GM19372 (cell line): ENCODE results near the gene CYREN.
"Not testable (repeated sequence)": the region's sequence is repeated elsewhere in the genome, so short reads cannot be mapped to it uniquely, and the experiment has no call there.

Experiments
- ATAC-seq: cut with Tn5 transposase; IDR thresholded peaks from one replicate; pipeline ENCODE4 v1.9.1; 2021; ENCODE audit warnings: mild to moderate bottlenecking, low read depth, moderate library complexity; ENCODE audit not compliant: unreplicated experiment

Gene CYREN

GRCh38 chr7:135170274-135170997, at the start of gene CYREN:
Gene CYREN, minus strand, starts transcription at chr7:135170707. Its CDS starts 1,785 bp downstream, at chr7:135168922.
- ATAC-seq: peak; percentile 70

GRCh38 chr7:135217645-135218509, 47.4 kb upstream of the CYREN start:
- no peak for ATAC-seq

GRCh38 chr7:135215698-135216097, 45.2 kb upstream of the CYREN start:
- ATAC-seq: no peak

GRCh38 chr7:135215180-135215579, 44.7 kb upstream of the CYREN start:
- ATAC-seq: no peak

GRCh38 chr7:135213831-135214230, 43.3 kb upstream of the CYREN start:
- no peak for ATAC-seq

- not testable (repeated sequence) for ATAC-seq
These were observed 41.6 kb upstream of the CYREN start for GRCh38 chr7:135211946-135212685.

GRCh38 chr7:135211179-135211945, 40.9 kb upstream of the CYREN start, which contains the start of gene WDR91:
Gene WDR91, minus strand, starts transcription at chr7:135211526. Its CDS starts 24 bp downstream, at chr7:135211502.
- ATAC-seq: peak; percentile 77

GRCh38 chr7:135210888-135211178, 40.3 kb upstream of the CYREN start:
- ATAC-seq: no peak

- ATAC-seq: no peak
These were observed 38.8 kb upstream of the CYREN start for GRCh38 chr7:135209225-135209834.

GRCh38 chr7:135208102-135208793, 37.7 kb upstream of the CYREN start:
- ATAC-seq: no peak

- ATAC-seq: no peak
These were observed 37.0 kb upstream of the CYREN start for GRCh38 chr7:135207406-135208101.

GRCh38 chr7:135206941-135207391, 36.5 kb upstream of the CYREN start:
- peak; percentile 25 for ATAC-seq

- no peak for ATAC-seq
These were observed 35.3 kb upstream of the CYREN start for GRCh38 chr7:135205850-135206249.

GRCh38 chr7:135204876-135205275, 34.4 kb upstream of the CYREN start:
- ATAC-seq: no peak

- no peak for ATAC-seq
These were observed 33.8 kb upstream of the CYREN start for GRCh38 chr7:135204341-135204749.

GRCh38 chr7:135201350-135201749, 30.8 kb upstream of the CYREN start:
- ATAC-seq: no peak

- ATAC-seq: no peak
These were observed 30.4 kb upstream of the CYREN start for GRCh38 chr7:135200821-135201331.

GRCh38 chr7:135199439-135199838, 28.9 kb upstream of the CYREN start:
- no peak for ATAC-seq
